ENCODE data around the gene SH2B2.
A peak's percentile ranks its signal among the peaks of the same experiment; 100 is the strongest.
"Not testable (repeated sequence)": the region's sequence is repeated elsewhere in the genome, so short reads cannot be mapped to it uniquely, and the experiment has no call there.

The SH2B2 gene

DNA sequence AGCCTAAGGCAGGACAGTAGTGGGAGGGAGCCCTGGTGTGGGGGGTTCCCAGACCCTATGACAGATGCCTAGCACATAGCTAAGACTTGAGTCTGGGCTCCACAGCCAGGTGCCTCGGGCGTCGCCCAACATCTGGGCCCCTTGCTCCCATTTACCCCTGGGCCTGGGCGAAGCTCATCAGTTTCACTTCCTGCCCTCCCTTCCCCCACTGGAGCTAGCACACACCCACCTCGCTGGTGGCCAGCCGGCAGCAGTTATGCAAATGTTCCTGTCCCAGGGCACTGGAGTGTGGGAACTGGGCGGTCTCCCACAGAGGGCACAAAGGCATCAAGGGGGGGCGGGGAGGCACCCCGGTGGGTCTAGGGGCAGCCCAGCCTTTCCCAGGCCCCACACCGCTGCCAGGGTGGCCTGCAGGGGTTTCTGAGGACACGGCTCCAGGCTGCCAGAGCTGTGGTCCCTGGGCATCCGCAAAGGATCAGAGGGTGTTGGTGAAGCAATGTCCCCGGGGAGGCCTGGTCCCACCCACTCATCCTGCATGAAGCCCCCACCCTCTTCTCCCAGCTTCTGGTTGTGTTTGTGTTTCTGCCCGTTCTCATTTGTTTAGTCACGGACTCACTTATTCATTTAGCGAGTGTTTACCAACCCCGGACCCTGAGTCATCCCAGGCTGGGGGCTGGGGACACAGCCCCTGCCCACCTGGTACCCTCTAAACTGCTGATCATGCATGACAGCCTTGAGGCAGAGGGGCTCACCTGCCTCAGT, 20.4 kb downstream of the SH2B2 start:
- DNase-seq (ENCODE audit: low spot score) = peak; percentile 80

DNA sequence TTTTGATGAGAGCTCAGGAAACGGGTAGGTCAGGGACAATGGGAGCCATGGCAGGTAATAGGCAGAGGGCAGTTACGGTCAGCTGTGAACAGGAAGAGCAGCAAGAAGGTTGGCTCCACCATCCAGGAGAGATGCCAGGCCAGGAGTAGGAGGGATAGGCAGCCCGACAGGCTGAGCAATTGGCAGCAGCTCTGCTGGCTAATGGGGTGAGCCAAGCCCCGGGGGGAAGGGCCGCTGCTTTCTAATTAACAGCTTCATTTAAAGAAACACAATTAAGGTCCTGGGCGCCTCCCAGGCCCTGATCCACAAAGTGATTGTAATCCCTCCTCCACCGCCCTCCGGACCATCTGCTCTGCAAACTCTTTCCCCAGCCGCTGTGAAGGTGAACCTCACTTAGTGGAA, 23.7 kb downstream of the SH2B2 start:
- no peak for DNase-seq (ENCODE audit: low spot score)

DNA sequence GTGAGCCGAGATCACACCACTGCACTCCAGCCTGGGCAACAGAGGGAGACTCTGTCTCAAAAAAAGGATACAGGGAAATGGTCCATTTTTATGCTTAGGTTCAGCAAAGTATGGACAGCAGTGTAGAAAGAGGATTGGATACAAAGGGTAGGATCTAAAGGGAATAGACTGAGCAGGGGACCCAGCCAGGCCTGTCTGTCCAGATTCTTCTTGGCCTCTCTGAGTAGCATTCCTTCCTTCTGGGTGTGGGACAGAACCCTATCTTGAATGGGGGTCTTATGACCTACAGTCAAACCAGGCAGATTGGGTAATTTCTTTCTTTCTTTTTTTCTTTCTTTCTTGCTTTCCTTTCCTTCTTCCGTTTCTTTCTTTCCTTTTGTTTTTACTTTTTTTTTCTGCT, 25.6 kb downstream of the SH2B2 start:
- DNase-seq (ENCODE audit: low spot score) = no peak

DNA sequence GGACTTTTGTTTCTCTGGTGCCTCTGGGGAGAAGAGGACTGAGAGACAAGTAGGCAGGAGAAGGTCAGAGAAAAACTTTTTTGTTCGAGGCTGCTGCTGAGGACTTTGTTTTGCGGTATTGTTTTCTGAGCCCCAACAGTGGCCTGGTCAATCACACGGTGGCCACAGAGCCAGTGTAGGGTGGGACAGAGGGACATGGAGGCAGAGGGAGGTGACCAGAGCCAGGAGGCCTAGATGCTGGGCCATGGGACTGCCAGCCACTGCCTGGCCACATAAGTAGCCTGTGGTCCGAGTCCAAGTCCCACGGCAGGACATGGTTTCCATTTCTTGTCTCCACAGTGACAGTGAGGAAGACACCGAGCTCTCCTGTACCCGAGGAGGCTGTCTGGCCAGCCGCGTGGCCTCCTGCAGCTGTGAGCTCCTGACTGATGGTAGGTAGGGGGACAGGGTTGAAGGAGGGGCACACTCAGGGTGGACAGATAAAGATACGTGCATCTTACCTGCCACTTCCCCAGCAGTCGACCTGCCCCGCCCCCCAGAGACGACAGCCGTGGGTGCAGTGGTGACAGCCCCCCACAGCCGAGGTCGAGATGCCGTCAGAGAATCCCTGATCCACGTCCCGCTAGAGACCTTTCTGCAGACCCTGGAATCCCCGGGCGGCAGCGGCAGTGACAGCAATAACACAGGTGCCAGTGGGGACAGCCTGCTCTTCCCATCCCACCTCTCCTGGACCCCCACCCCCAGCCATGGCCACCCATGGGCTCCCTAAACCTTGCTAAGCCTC, 27.5 kb downstream of the SH2B2 start:
- no peak for DNase-seq (ENCODE audit: low spot score)

DNA sequence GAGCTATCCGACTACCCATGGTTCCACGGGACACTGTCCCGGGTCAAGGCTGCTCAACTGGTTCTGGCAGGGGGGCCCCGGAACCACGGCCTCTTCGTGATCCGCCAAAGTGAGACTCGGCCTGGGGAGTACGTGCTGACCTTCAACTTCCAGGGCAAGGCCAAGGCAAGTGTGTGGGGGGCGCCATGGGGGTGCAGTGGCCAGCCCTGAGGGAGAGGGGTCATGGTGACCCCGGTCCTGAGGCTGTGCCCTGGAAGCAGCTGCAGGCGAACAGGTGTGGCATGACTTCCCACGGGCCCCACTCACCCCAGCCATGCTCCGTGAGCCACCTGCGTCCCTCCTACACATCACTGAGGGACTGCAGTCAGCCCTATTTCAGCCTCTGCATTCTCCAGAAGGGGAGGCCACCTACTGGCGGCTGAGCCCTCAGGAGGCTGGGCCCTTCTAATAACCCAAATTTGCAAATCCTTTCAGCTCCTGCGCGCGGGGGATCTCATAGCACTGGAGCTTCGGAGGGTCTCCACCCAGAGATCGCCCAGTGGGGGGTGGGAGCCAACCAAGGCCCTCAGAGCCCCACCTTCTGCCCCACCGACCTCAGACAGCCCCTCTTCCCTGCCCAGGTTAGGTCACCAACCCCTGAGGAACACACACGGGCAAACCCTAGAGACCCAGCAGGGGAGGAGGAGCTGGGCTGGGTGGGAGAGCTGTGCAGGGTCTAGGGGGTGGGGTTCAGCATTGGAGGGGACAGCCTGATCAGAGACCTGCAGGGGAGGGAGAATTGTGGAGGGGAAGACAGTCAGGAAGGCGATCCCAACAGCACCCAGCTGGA, 30.8 kb downstream of the SH2B2 start:
- DNase-seq (ENCODE audit: low spot score) = no peak

DNA sequence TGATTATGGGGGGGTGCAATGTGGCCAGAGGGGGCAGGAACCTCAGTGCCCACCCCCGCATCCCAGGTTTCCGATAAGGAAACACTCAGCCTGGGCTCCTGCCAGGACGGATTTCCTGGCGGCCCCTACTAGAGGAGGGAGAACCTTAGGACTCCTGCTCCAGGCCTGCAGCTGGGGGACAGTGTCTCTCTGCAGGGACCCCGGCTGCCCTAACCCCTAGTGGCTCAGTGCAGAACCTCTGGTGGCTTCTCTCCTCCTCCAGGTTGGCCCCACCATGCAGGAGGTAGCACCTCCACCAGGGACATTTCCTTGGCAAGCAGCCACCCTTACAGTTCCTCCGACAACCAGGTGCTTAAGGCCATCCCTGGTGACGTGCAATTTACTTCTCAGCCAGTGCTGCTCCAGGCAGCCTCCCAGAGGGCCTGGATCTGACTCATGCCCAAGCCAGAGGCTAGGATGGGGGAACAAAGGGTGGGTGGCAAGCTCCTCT, 31.9 kb downstream of the SH2B2 start:
- DNase-seq (ENCODE audit: low spot score) = peak; percentile 87

DNA sequence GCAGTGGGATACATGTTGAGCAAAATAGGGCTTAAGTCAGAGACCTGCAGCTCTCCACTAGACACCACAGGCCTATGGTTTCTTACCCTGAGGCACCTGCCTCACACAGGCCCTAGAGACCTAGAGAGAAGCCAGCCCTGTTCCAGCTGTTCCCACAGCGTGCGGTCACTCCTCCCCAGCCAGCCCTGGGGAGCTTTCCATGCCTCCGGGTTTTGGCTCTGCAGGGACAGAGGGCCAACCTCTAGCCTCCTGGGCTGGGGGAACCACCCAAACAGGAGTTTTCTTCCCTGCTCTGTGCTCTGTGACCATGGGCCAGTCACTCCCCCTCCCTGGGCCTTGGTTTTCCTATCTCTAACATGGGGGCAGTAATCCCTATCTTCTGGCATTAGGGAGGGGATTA, 33.0 kb downstream of the SH2B2 start:
- no peak for DNase-seq (ENCODE audit: low spot score)

DNA sequence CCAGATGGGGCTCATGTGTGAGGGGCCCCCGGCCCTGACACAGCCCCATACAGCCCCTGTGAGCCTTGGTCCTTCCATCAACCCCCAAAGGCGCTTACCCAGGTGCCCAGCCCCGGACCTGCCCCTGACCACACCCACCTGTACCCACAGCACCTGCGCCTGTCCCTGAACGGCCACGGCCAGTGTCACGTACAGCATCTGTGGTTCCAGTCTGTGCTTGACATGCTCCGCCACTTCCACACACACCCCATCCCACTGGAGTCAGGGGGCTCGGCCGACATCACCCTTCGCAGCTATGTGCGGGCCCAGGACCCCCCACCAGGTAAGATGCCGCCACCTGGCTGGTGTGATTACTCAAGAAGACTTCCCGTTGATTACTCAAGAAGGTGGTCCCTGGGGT, 33.5 kb downstream of the SH2B2 start:
- DNase-seq (ENCODE audit: low spot score) = no peak

DNA sequence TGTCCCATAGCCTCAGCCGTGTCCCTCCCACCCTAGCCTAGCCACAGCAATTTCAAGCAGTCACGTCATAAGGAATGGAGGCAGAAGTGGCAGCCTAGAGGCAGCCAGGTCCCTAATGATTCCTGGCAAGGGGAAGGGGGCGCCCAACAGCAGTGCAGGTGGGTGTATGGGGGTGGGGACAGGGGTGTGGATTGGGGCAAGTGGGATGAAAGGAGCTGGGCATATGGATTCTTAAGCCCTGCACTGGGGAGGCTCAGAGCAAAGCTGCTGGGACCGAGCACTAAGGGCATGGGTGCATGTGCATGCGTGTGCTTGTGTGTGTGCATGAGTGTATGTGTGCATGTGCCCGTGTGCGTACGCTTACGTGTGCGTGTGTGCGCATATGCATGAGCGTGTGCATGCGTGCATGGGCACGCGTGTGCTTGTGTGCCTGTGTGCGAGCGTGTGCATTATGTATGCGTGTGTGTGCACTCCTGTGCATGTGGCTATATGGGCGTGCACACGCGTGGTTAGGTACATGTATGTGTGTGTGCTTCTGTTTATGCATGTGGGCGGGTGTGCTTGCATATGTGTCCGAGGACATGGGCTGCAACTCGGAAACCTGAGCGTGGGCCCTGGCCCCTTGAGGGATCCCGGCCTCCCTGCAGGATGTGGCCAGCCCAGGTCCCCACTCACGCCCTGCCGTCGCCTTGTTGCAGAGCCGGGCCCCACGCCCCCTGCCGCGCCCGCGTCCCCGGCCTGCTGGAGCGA, 34.1 kb downstream of the SH2B2 start:
- DNase-seq (ENCODE audit: low spot score) = no peak

DNA sequence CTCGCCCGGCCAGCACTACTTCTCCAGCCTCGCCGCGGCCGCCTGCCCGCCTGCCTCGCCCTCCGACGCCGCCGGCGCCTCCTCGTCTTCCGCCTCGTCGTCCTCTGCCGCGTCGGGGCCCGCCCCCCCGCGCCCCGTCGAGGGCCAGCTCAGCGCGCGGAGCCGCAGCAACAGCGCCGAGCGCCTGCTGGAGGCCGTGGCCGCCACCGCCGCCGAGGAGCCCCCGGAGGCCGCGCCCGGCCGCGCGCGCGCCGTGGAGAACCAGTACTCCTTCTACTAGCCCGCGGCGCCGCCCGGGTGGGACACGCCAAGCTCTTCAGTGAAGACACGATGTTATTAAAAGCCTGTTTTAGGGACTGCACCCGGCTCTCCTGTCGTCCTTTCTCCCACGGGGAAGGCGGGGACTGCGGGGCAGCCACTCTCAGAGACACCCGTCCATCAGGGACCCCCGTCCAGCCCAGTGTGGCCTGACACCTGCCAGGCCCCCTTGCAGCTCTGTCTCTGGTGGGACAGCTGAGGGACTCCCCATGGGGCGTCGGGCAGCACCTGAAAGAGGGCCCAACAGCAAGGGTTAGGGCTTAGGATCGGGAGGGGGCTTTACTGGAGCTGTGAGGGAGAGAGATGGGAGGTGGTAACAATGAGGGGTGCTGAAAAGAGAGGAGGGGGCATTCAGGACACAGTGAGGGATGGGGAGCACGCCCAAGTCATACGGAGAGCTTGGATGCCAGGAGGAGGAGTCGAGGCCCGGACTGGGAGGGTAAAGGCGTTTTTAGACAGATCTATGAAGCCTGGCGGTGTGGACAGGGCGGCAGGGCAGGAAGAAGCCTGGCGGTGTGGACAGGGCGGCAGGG, 34.9 kb downstream of the SH2B2 start:
- no peak for DNase-seq (ENCODE audit: low spot score)

DNA sequence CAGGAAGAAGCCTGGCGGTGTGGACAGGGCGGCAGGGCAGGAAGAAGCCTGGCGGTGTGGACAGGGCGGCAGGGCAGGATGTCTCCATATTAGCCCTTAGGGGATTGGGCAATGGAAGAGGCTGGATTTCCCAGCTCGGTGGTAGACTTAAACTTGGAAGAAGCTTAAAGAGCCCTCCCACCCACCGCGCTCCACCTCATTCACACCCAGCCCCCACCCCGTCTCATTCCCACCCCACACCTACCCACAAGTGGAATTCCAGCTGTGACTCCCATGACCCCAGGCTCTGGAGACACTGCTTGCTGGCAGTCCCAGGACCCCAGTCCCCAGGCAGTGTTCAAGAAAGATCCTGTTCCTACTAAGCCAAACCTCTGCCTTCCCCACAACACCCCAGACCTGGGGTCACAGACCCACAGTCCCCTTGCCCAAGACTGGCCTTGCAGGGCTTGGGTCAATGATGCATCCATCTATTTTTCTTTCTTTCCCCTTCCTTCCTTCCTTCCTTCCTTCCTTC, 35.6 kb downstream of the SH2B2 start:
- DNase-seq (ENCODE audit: low spot score) = no peak

DNA sequence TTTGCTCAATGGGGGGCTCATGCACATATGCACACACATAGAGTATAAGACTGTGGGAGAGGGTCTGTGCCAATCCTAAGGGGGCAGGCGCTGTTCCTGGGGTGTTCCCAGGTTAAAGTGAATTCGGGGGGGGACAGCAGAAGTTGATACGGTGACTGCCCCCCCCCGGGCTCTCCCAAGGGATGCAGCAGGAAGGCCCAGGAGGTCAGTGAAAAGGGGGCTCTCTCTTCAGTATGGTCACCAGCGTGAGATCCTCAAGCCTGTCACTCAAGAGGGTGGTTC, 37.2 kb downstream of the SH2B2 start:
- DNase-seq (ENCODE audit: low spot score) = no peak

DNA sequence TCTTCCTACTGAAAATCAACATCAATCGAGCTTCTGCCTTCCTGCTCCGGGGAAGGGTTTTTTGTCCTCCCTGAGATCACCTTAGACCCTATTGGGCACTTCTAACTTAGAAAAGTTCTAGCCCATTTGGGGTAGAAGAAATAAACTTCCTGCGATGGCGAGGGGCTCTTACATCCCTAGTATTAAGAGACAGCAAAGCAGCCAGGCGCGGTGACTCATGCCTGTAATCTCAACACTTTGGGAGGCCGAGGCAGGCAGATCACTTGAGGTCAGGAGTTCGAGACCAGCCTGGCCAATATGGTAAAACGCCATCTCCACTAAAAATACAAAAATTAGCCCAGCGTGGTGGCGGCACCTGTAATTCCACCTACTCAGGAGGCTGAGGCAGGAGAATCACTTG, 38.4 kb downstream of the SH2B2 start:
- DNase-seq (ENCODE audit: low spot score) = not testable (repeated sequence)

DNA sequence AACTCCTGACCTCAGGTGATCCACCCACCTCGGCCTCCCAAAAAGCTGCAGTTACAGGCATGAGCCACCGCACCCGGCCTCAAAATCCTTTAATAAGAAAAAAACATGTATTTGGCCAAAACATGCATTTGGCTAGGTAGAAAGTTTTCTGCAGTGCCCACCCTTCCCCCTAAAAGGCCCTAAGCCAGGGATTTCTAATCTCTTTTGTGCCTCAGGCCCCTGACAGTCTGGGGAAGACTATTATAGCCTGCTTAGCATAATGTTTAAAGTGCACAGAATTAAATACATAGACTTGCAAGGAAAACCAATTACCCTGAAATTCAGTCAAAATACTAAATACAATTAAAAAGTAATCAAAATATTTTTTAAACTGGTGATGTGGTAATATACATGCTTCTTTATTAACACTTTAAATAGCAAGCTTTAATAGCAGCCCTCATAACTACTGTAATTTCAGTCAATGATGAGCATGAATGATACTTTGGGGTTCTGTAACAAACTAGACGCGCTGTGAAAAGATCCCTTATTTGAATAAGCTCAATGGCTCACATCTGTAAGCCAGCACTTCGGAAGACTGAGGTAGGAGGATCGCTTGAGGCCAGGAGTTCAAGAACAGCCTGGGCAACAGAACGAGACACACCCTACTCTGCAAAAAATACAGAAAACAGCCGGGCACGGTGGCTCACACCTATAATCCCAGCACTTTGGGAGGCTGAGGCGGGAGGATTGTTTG, 39.7 kb downstream of the SH2B2 start:
- no peak for DNase-seq (ENCODE audit: low spot score)

DNA sequence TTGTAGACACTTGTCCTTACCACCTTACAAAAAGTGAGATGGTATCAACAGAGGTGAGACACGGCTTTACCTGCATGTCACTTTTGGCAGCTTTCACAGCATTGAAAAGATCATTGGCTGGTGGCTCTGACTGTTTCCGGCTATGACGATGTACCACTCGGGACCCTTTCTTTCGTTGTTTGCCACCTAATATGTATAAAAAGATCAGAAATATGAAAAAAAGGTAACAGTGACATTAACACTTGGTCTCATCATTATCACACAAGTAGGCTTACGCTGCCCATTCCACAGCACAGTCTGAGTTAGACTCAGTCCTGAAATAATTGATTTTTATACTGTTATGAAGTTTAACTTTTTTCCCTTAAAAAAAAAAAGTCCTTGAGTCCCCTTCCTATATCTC, 40.5 kb downstream of the SH2B2 start:
- DNase-seq (ENCODE audit: low spot score) = not testable (repeated sequence)

DNA sequence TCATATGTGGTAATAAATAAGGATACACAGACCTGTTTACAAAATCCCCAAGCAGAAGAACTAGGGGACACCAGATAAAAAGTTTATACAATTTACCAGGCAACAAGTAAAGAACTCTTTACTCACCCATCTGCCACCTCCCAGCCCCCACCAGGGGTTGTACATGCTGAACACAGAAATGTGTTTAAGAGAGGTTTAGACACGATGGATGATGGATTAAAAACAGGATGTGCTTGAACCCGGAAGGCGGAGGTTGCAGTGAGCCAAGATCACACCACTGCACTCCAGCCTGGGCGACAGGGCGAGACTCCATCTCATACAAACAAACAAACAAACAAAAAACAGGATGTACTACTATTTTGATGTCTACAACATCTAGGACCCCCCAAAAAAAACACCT, 42.2 kb downstream of the SH2B2 start:
- DNase-seq (ENCODE audit: low spot score) = not testable (repeated sequence)

DNA sequence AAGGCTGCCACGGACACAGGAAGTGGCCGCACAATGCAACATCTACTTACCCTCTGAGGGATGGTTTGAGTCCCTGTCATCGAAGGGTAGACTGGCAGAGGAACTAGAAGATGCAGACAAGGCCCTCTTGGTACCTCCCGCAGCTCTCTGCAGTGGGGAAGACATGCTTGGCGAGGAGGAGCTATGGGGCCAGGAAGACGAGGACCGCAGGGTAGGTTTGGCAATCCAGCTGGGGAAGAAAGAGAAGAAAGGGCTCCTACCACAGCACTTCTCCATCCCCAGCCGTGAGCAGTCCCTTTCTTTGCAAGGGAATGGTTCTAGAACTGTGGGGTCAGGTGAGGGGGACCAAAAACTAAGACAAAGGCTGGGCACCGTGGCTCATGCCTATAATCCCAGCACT, 42.7 kb downstream of the SH2B2 start:
- not testable (repeated sequence) for DNase-seq (ENCODE audit: low spot score)

DNA sequence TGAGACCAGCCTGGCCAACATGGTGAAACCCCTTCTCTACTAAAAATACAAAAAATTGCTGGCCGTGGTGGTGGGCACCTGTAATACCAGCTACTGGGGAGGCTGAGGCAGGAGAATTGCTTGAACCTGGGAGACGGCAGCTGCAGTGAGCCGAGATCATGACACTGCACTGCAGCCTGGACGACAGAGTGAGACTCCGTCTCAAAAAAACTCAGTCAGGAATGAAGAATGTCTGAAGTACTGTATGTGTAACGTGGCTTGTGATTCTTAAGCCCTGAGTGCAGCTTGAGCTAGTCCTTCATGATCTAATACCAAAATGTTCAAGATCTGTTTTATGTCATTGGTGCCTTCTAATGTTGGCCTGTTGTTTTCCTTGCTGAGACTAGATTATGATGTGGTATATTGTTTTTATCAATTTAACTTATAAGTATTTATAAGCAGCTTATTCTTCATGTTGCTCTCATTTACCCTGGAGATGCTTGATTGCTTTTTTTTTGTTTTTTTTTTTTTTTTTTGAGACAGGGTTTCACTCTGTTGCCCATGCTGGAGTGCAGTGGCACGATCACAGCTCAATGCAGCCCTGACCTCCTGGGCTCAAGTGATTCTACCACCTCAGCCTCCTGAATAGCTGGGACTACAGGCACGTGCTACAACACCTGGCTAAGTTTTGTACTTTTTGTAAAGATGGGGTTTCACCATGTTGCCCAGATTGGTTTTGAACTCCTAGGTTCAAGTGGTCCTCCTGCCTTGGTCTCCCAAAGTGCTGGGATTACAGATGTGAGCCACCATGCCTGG, 44.2 kb downstream of the SH2B2 start:
- DNase-seq (ENCODE audit: low spot score) = not testable (repeated sequence)

DNA sequence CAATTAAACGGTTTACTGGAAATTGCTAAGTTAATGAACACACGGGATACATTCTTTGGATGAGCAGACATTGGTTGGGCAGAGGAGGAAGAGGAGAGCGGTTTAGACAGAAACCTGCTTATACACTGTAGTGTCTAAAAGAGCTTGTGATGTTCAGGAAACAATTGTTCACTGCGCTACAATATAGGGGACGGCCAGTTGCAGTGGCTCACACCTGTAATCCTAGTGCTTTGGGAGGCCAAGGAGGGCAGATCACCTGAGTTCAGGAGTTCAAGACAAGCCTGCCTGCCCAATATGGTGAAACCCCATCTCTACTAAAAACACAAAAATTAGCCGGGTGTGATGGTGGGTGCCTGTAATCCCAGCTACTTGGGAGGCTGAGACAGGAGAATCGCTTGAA, 48.9 kb downstream of the SH2B2 start:
- peak; percentile 31 for DNase-seq (ENCODE audit: low spot score)

Data from kidney tubule cell (primary cell).